H1 (cell line): ENCODE results near the gene BCL2. TPM values are rescaled to one million over a fixed set of nuclear protein-coding genes. Genes with fewer than 3 reads are reported as not detected.

ENCODE experiments used
- CTCF ChIA-PET: fragments of 300-600 bp; sonication (Branson Sonifier 250); formaldehyde crosslinking; loops from one replicate; lab custom pipeline; 2021; ENCODE audit not compliant: partially characterized antibody; lab: Charles Lee
- POLR2A ChIA-PET: fragments of 300-600 bp; sonication (Branson Sonifier 250); formaldehyde crosslinking; loops from one replicate; lab custom pipeline; 2021; ENCODE audit warnings: inconsistent platforms; ENCODE audit not compliant: partially characterized antibody; lab: Charles Lee
- DNase-seq, 2 experiments: peaks; one replicate each; pipeline versions ENCODE4 v3.0.0 to v3.0.0-alpha.2; 2010 to 2022; ENCODE audit warnings: low spot score in 2 of 2, low read depth in 1 of 2, mixed read lengths in 1 of 2
- FAIRE-seq: peaks from 2 replicates; lab custom pipeline; 2011; peaks lifted over from hg19 to GRCh38; lab: Jason Lieb, UNC
- H2AFZ ChIP-seq: 2 replicates; pipeline ENCODE4 v1.8.1; 2012; ENCODE audit warnings: low read length, inconsistent platforms
- H2AK5ac ChIP-seq: 2 replicates; pipeline ENCODE4 v1.6.1; 2013; ENCODE audit warnings: low read depth, low read length
- H2BK120ac ChIP-seq: replicated peaks from 2 replicates; pipeline ENCODE3; 2013; ENCODE audit warnings: low read depth, low read length, inconsistent platforms
- H2BK12ac ChIP-seq: 2 replicates; pipeline ENCODE4 v1.6.1; 2013; ENCODE audit warnings: low read depth, low read length
- H2BK15ac ChIP-seq: 2 replicates; pipeline ENCODE4 v1.6.1; 2013; ENCODE audit warnings: low read length
- H2BK20ac ChIP-seq: 2 replicates; pipeline ENCODE4 v1.6.1; 2013; ENCODE audit warnings: low read length
- H2BK5ac ChIP-seq: 2 replicates; pipeline ENCODE4 v1.6.1; 2013; ENCODE audit warnings: low read depth, low read length
- H3K14ac ChIP-seq: 2 replicates; pipeline ENCODE4 v1.6.1; 2013; ENCODE audit warnings: inconsistent platforms; ENCODE audit not compliant: insufficient read length
- H3K18ac ChIP-seq: 2 replicates; pipeline ENCODE4 v1.6.1; 2013; ENCODE audit warnings: low read length; ENCODE audit errors: extremely low read depth
- H3K23ac ChIP-seq: 2 replicates; pipeline ENCODE4 v1.6.1; 2013; ENCODE audit warnings: inconsistent platforms; ENCODE audit not compliant: insufficient read length
- H3K23me2 ChIP-seq: 2 replicates; pipeline ENCODE4 v1.6.1; 2013; ENCODE audit warnings: low read depth, low read length
- H3K27ac ChIP-seq: 2 replicates; pipeline ENCODE4 v1.6.1; 2011; ENCODE audit warnings: low read depth, low read length, inconsistent platforms
- H3K27me3 ChIP-seq, 4 experiments: replicated peaks in 1 of 4; 1 replicate in 1 of 4; 2 replicates in 3 of 4; pipeline versions ENCODE4 v1.6.1 to v1.8.1; 2011 to 2013; ENCODE audit warnings: low read length in 3 of 4, mild to moderate bottlenecking in 3 of 4, inconsistent platforms in 2 of 4, mixed read lengths in 2 of 4, moderate library complexity in 1 of 4; ENCODE audit not compliant: control insufficient read depth in 3 of 4, insufficient read depth in 3 of 4; ENCODE audit errors: extremely low read depth in 1 of 4
- H3K36me3 ChIP-seq, 4 experiments: 2 replicates each; pipeline versions ENCODE4 v1.6.1 to v1.8.1; 2011 to 2013; ENCODE audit warnings: mild to moderate bottlenecking in 4 of 4, low read length in 3 of 4, moderate library complexity in 2 of 4, control low read depth in 1 of 4, inconsistent platforms in 1 of 4; ENCODE audit not compliant: insufficient read depth in 4 of 4, control insufficient read depth in 2 of 4
- H3K4ac ChIP-seq: replicated peaks from 2 replicates; pipeline ENCODE3; 2013; ENCODE audit warnings: low read length, low read depth, mixed read lengths, inconsistent platforms; ENCODE audit not compliant: insufficient read length
- H3K4me1 ChIP-seq, 4 experiments: replicated peaks in 1 of 4; 1 replicate in 1 of 4; 2 replicates in 3 of 4; pipeline versions ENCODE4 v1.6.1 to v1.8.1; 2011 to 2013; ENCODE audit warnings: low read length in 3 of 4, inconsistent platforms in 2 of 4, mixed read lengths in 1 of 4; ENCODE audit not compliant: insufficient read depth in 4 of 4, control insufficient read depth in 3 of 4
- H3K4me2 ChIP-seq, 2 experiments: 2 replicates each; pipeline versions ENCODE4 v1.6.1 to v1.8.1; 2011 to 2013; ENCODE audit warnings: low read depth in 2 of 2, low read length in 2 of 2, control low read depth in 1 of 2, inconsistent platforms in 1 of 2, mild to moderate bottlenecking in 1 of 2; ENCODE audit not compliant: insufficient read depth in 1 of 2
- H3K4me3 ChIP-seq, 4 experiments: fragments of 200-600, 300-600 bp in 1 of 4; sonication (generic), shearing (Covaris generic), sonication (Bioruptor Twin) in 1 of 4; 2 replicates each; pipeline versions ENCODE4 v1.5.1 to v1.8.1; 2011 to 2016; ENCODE audit warnings: low read length in 4 of 4, low read depth in 3 of 4, control low read depth in 2 of 4, inconsistent platforms in 2 of 4, mild to moderate bottlenecking in 2 of 4, mixed read lengths in 1 of 4, moderate library complexity in 1 of 4; ENCODE audit not compliant: insufficient read depth in 2 of 4; ENCODE audit errors: extremely low read depth in 1 of 4
- H3K56ac ChIP-seq: replicated peaks from 2 replicates; pipeline ENCODE3; 2013; ENCODE audit warnings: low read depth, mild to moderate bottlenecking, mixed read lengths, low read length, inconsistent platforms; ENCODE audit not compliant: insufficient read length
- H3K79me1 ChIP-seq: 2 replicates; pipeline ENCODE4 v1.6.1; 2013; ENCODE audit warnings: low read depth, low read length, control low read depth
- H3K79me2 ChIP-seq, 2 experiments: 2 replicates each; pipeline versions ENCODE4 v1.6.1 to v1.8.1; 2012 to 2013; ENCODE audit warnings: low read length in 2 of 2, mild to moderate bottlenecking in 2 of 2, inconsistent platforms in 1 of 2; ENCODE audit not compliant: insufficient read depth in 2 of 2, control insufficient read depth in 1 of 2
- H3K9ac ChIP-seq, 4 experiments: replicated peaks in 1 of 4; 1 replicate in 1 of 4; 2 replicates in 3 of 4; pipeline versions ENCODE4 v1.6.1 to v1.8.1; 2011 to 2013; ENCODE audit warnings: low read depth in 3 of 4, low read length in 3 of 4, control low read depth in 2 of 4, mild to moderate bottlenecking in 2 of 4, moderate library complexity in 2 of 4, inconsistent platforms in 1 of 4; ENCODE audit errors: extremely low read depth in 1 of 4
- H3K9me3 ChIP-seq, 2 experiments: 2 replicates each; pipeline versions ENCODE4 v1.6.1 to v1.8.1; 2012 to 2013; ENCODE audit warnings: mild to moderate bottlenecking in 2 of 2, moderate library complexity in 2 of 2, control low read depth in 1 of 2, inconsistent platforms in 1 of 2, low read depth in 1 of 2, low read length in 1 of 2, mixed read lengths in 1 of 2; ENCODE audit not compliant: insufficient read depth in 2 of 2
- H4K20me1 ChIP-seq, 2 experiments: replicated peaks in 1 of 2; 2 replicates each; pipeline versions ENCODE3 to v1.8.1; 2011 to 2013; ENCODE audit warnings: inconsistent platforms in 2 of 2, low read length in 2 of 2, mild to moderate bottlenecking in 1 of 2; ENCODE audit not compliant: insufficient read depth in 2 of 2, control insufficient read depth in 1 of 2
- H4K5ac ChIP-seq: 2 replicates; pipeline ENCODE4 v1.6.1; 2013; ENCODE audit warnings: low read length, low read depth, mixed read lengths, inconsistent platforms; ENCODE audit not compliant: insufficient read length
- H4K8ac ChIP-seq: 2 replicates; pipeline ENCODE4 v1.8.0; 2013; ENCODE audit warnings: mild to moderate bottlenecking, moderate library complexity, low read length, inconsistent platforms; ENCODE audit not compliant: insufficient read depth; ENCODE audit errors: extremely low read depth
- H4K91ac ChIP-seq: replicated peaks from 2 replicates; pipeline ENCODE3; 2013; ENCODE audit warnings: low read length, mixed read lengths, inconsistent platforms; ENCODE audit not compliant: insufficient read length
- ASH2L ChIP-seq: fragments of 200-600, 300-600 bp; sonication (generic); IDR thresholded peaks from one replicate; pipeline ENCODE4 v1.7.1; 2017; ENCODE audit warnings: low read length
- BACH1 ChIP-seq: IDR thresholded peaks from 2 replicates; pipeline ENCODE4 v1.6.1; 2012; ENCODE audit warnings: low read length, improper control_type of control experiment
- CHD2 ChIP-seq: IDR thresholded peaks from 2 replicates; pipeline ENCODE4 v1.6.1; 2012; ENCODE audit warnings: low read length, improper control_type of control experiment
- CTCF ChIP-seq, 3 experiments: IDR thresholded peaks; 1 replicate in 2 of 3; 2 replicates in 1 of 3; pipeline versions ENCODE4 v1.5.1 to v1.6.1; 2011; ENCODE audit warnings: low read length in 3 of 3, mild to moderate bottlenecking in 3 of 3, inconsistent platforms in 2 of 3, low read depth in 1 of 3, moderate library complexity in 1 of 3; ENCODE audit not compliant: insufficient read depth in 1 of 3; ENCODE audit errors: control extremely low read depth in 1 of 3
- GABPA ChIP-seq: IDR thresholded peaks from 2 replicates; pipeline ENCODE4 v1.6.1; 2011; ENCODE audit warnings: mild to moderate bottlenecking, low read length, moderate library complexity, borderline replicate concordance; ENCODE audit not compliant: insufficient read depth
- KDM1A ChIP-seq: fragments of 200-600, 300-600 bp; sonication (generic); IDR thresholded peaks from 2 replicates; pipeline ENCODE4 v1.7.1; 2016; ENCODE audit warnings: mild to moderate bottlenecking, low read length, borderline replicate concordance
- PHF8 ChIP-seq: fragments of 200-600 bp; sonication (generic); conservative IDR thresholded peaks from 2 replicates; pipeline ENCODE4 v1.7.1; 2012; ENCODE audit warnings: low read depth, mild to moderate bottlenecking, inconsistent platforms, low read length, moderate library complexity
- POLR2A ChIP-seq, 2 experiments: IDR thresholded peaks; 1 replicate in 1 of 2; 2 replicates in 1 of 2; pipeline ENCODE4 v1.6.1; 2011; ENCODE audit warnings: low read depth in 2 of 2, low read length in 2 of 2, mild to moderate bottlenecking in 2 of 2; ENCODE audit errors: control extremely low read depth in 1 of 2
- POLR2AphosphoS5 ChIP-seq: IDR thresholded peaks from 2 replicates; pipeline ENCODE4 v1.6.1; 2011; ENCODE audit warnings: low read depth, low read length
- SIRT6 ChIP-seq: IDR thresholded peaks from one replicate; pipeline ENCODE4 v1.7.1; 2012; ENCODE audit warnings: low read length, inconsistent platforms
- SUZ12 ChIP-seq: fragments of 200-600 bp; sonication (generic); IDR thresholded peaks from 2 replicates; pipeline ENCODE4 v1.6.1; 2012; ENCODE audit warnings: mild to moderate bottlenecking, inconsistent platforms, low read length, moderate library complexity, mixed read lengths
- ZNF274 ChIP-seq: IDR thresholded peaks from 2 replicates; pipeline ENCODE4 v1.7.0; 2012; ENCODE audit warnings: low read length, borderline replicate concordance; ENCODE audit errors: extremely low read depth
- WGBS, 2 experiments: shearing (Covaris generic) in 1 of 2; methylation state at CpG; one replicate each; pipeline versions ENCODE4 v1.1.6 to v1.1.7; 2013 to 2015; ENCODE audit warnings: low lambda C conversion rate in 2 of 2, mixed read lengths in 2 of 2, inconsistent platforms in 1 of 2, low coverage in 1 of 2, missing lambda C conversion rate in 1 of 2; ENCODE audit not compliant: insufficient replicate concordance in 2 of 2, insufficient coverage in 1 of 2, insufficient read length in 1 of 2; ENCODE audit errors: extremely low coverage in 1 of 2, missing lambda C conversion rate in 1 of 2; 5-methylcytosine and 5-hydroxymethylcytosine counted together
- polyA plus RNA-seq, 7 experiments: library from polyadenylated mRNA; depleted of rRNA in 3 of 7; stranded (reverse) in 5 of 7; unstranded in 2 of 7; fragments of >200 nt in 5 of 7; fragments of 200-250 nt in 2 of 7; gene quantifications; 1 replicate in 5 of 7; 2 replicates in 1 of 7; 4 replicates in 1 of 7; pipeline versions ENCODE4 v1.2.1 to v1.2.3, GENCODE V29; 2011 to 2013; ENCODE audit warnings: missing spikeins in 2 of 7, mixed read lengths in 2 of 7
- total RNA-seq: library from RNA; stranded (reverse); fragmentation: NEBNext Ultra II Directional; extraction: Animal tissue kit (Norgen Biotek cat#: 25700); gene quantifications from 2 replicates; pipeline ENCODE4 v1.2.1, GENCODE V29; 2021

The BCL2 gene
- total and polyA plus RNA-seq, 2 of the 8 experiments (the other 6 are each of a cell fraction or from before 2014, with no cell fraction given) = 0.59 to 4.5 TPM

GRCh38 chr18:63151539-63151938 is 168.0 kb downstream of the BCL2 start:
- H2BK5ac ChIP-seq = no peak overlapping the region
- no peak overlapping the region for H2AFZ ChIP-seq
- H3K4me2 ChIP-seq = no peak overlapping the region
- H4K8ac ChIP-seq = no peak overlapping the region
- H4K5ac ChIP-seq = no peak overlapping the region
- H2AK5ac ChIP-seq = no peak overlapping the region
- H3K4me1 ChIP-seq = peaks cover 0 to 3% (median 3%) of the 10 kb centered on the region in 4 experiments; a peak in 4 of 7 replicates
- no peak overlapping the region for H2BK20ac ChIP-seq
- no peaks in the 10 kb centered on the region for H3K79me1 ChIP-seq
- H4K91ac ChIP-seq = no peak overlapping the region
- no peak overlapping the region for H3K9ac ChIP-seq
- no peak overlapping the region for H2BK12ac ChIP-seq
- no peak overlapping the region for H2BK15ac ChIP-seq
- H3K23me2 ChIP-seq = no peaks in the 10 kb centered on the region
- FAIRE-seq = no peak
- DNase-seq = no peak
- no peaks in the 10 kb centered on the region for H3K79me2 ChIP-seq
- H3K56ac ChIP-seq = no peak overlapping the region
- ChIA-PET POLR2A (interaction anchor here (1.2 kb wide), 1 partner anchor 12 kb away, joined by 3 read pairs; no protein-coding TSS in a partner anchor), CTCF (interaction anchor here (0.9 to 5.8 kb wide), 10 partner anchors 10 to 172 kb away, joined by 3 to 49 read pairs (median 4); no protein-coding TSS in a partner anchor)
- no peak overlapping the region for H3K18ac ChIP-seq
- H4K20me1 ChIP-seq = no peaks in the 10 kb centered on the region
- no peak overlapping the region for H3K4ac ChIP-seq
- 86% methylated on average over 5 of the region's 5 CpGs; no CpG with 5 or more reads in 1 of the 2 experiments for WGBS, 2 experiments
- no peaks in the 10 kb centered on the region for H3K9me3 ChIP-seq
- H3K36me3 ChIP-seq = no peaks in the 10 kb centered on the region
- no peak overlapping the region for H3K14ac ChIP-seq
- no peaks in the 10 kb centered on the region; a peak in 1 of 7 replicates for H3K27me3 ChIP-seq
- H2BK120ac ChIP-seq = no peak overlapping the region
- H3K23ac ChIP-seq = no peak overlapping the region
- H3K4me3 ChIP-seq = no peak overlapping the region
- no peak overlapping the region for H3K27ac ChIP-seq
- TF ChIP-seq PHF8 (no peak), GABPA (no peak), POLR2A (IDR thresholded peaks at IDR 0.05; ENCODE audit: control extremely low read depth in 1 of 2, low read depth in 2 of 2, low read length in 2 of 2) (no peak), CTCF (IDR thresholded peaks at IDR 0.05; ENCODE audit: control extremely low read depth in 1 of 3, insufficient read depth in 1 of 3, low read depth in 1 of 3, low read length in 3 of 3) (no peak), SIRT6 (no peak), KDM1A (no peak), ASH2L (no peak), ZNF274 (no peak), BACH1 (no peak), POLR2AphosphoS5 (no peak), CHD2 (no peak), SUZ12 (no peak)
